WI38 (cell line): Measurements from ENCODE around the gene TMEM207.

Source experiments
- H3K4me3 ChIP-seq: 2 replicates; pipeline ENCODE4 v1.5.1; 2011; ENCODE audit warnings: low read depth, mild to moderate bottlenecking, control low read depth, low read length
- CTCF ChIP-seq: IDR thresholded peaks from 2 replicates; pipeline ENCODE4 v1.5.1; 2012; ENCODE audit warnings: low read depth, mild to moderate bottlenecking, control low read depth, low read length

TMEM207 gene

GRCh38 chr3:190414297-190414696, 35.4 kb downstream of the TMEM207 start:
- TF ChIP-seq CTCF: no peak
- H3K4me3 ChIP-seq: no peak overlapping the region

- H3K4me3 ChIP-seq: no peak overlapping the region
- TF ChIP-seq CTCF: no peak
Observed at GRCh38 chr3:190404715-190405114, 45.0 kb downstream of the TMEM207 start.

GRCh38 chr3:190401963-190402362, 47.7 kb downstream of the TMEM207 start:
- TF ChIP-seq CTCF: no peak
- H3K4me3 ChIP-seq: no peak overlapping the region

GRCh38 chr3:190399677-190400076, 50.0 kb downstream of the TMEM207 start:
- TF ChIP-seq CTCF: no peak
- no peak overlapping the region for H3K4me3 ChIP-seq

GRCh38 chr3:190397889-190398288, 51.8 kb downstream of the TMEM207 start:
- no peak for TF ChIP-seq CTCF
- no peak overlapping the region for H3K4me3 ChIP-seq

GRCh38 chr3:190396001-190396400, 53.7 kb downstream of the TMEM207 start:
- no peak overlapping the region for H3K4me3 ChIP-seq
- TF ChIP-seq CTCF: no peak

GRCh38 chr3:190388703-190389102, 61.0 kb downstream of the TMEM207 start:
- H3K4me3 ChIP-seq: no peak overlapping the region
- no peak for TF ChIP-seq CTCF
